Common myeloid progenitor, CD34-positive (primary cell): ENCODE results near the gene ZNF775.

Experiments
- CTCF ChIA-PET: fragments of 350-600 bp; sonication (Branson Sonifier 250); formaldehyde crosslinking; loops from one replicate; lab custom pipeline; 2021; ENCODE audit warnings: antibody characterized with exemption; lab: Charles Lee
- POLR2A ChIA-PET: fragments of 350-600 bp; sonication (Branson Sonifier 250); formaldehyde crosslinking; loops from one replicate; lab custom pipeline; 2021; ENCODE audit warnings: antibody characterized with exemption; lab: Charles Lee
- DNase-seq, 3 donors: peaks; one replicate each; pipeline versions ENCODE4 v3.0.0 to v3.0.0-alpha.2; 2013
- H3K27ac ChIP-seq, 2 experiments: 1 replicate in 1 of 2; 2 replicates in 1 of 2; pipeline ENCODE4 v1.7.0; 2013; ENCODE audit warnings: inconsistent platforms in 2 of 2, low read length in 2 of 2, mild to moderate bottlenecking in 2 of 2, low read depth in 1 of 2, moderate library complexity in 1 of 2; ENCODE audit not compliant: severe bottlenecking in 2 of 2, insufficient read depth in 1 of 2, poor library complexity in 1 of 2
- H3K27me3 ChIP-seq, 5 experiments: replicated peaks in 2 of 5; 1 replicate in 3 of 5; 2 replicates in 2 of 5; pipeline versions ENCODE4 v1.6.1 to v1.7.0; 2013; ENCODE audit warnings: low read length in 4 of 5, mild to moderate bottlenecking in 2 of 5, moderate library complexity in 2 of 5, inconsistent platforms in 1 of 5; ENCODE audit not compliant: insufficient read depth in 5 of 5, control insufficient read depth in 4 of 5
- H3K36me3 ChIP-seq, 4 experiments: 1 replicate in 2 of 4; 2 replicates in 2 of 4; pipeline versions ENCODE4 v1.6.1 to v1.7.0; 2013; ENCODE audit warnings: low read length in 3 of 4, control low read depth in 1 of 4, mild to moderate bottlenecking in 1 of 4; ENCODE audit not compliant: control insufficient read depth in 4 of 4, insufficient read depth in 4 of 4
- H3K4me1 ChIP-seq, 4 experiments: 1 replicate in 3 of 4; 2 replicates in 1 of 4; pipeline versions ENCODE4 v1.6.1 to v1.7.1; 2013; ENCODE audit warnings: low read length in 3 of 4, mild to moderate bottlenecking in 3 of 4, control low read depth in 1 of 4, inconsistent platforms in 1 of 4, moderate library complexity in 1 of 4; ENCODE audit not compliant: control insufficient read depth in 4 of 4, insufficient read depth in 4 of 4; ENCODE audit errors: control extremely low read depth in 1 of 4
- H3K4me3 ChIP-seq, 7 experiments: 1 replicate in 4 of 7; 2 replicates in 3 of 7; pipeline versions ENCODE4 v1.5.1 to v1.7.0; 2013; ENCODE audit warnings: mild to moderate bottlenecking in 7 of 7, low read length in 6 of 7, moderate library complexity in 6 of 7, inconsistent platforms in 2 of 7, low read depth in 2 of 7, control low read depth in 1 of 7; ENCODE audit not compliant: insufficient read depth in 4 of 7, control insufficient read depth in 1 of 7; ENCODE audit errors: extremely low read depth in 1 of 7
- H3K9me3 ChIP-seq, 5 experiments: 1 replicate in 4 of 5; 2 replicates in 1 of 5; pipeline versions ENCODE4 v1.6.1 to v1.7.1; 2013; ENCODE audit warnings: low read length in 4 of 5, mild to moderate bottlenecking in 2 of 5, inconsistent platforms in 1 of 5, low read depth in 1 of 5, moderate library complexity in 1 of 5; ENCODE audit not compliant: control insufficient read depth in 4 of 5, insufficient read depth in 2 of 5; ENCODE audit errors: control extremely low read depth in 1 of 5
- WGBS: methylation state at CpG from one replicate; pipeline ENCODE4 v1.1.5; 2013; ENCODE audit not compliant: insufficient coverage; 5-methylcytosine and 5-hydroxymethylcytosine counted together

Gene ZNF775

DNA sequence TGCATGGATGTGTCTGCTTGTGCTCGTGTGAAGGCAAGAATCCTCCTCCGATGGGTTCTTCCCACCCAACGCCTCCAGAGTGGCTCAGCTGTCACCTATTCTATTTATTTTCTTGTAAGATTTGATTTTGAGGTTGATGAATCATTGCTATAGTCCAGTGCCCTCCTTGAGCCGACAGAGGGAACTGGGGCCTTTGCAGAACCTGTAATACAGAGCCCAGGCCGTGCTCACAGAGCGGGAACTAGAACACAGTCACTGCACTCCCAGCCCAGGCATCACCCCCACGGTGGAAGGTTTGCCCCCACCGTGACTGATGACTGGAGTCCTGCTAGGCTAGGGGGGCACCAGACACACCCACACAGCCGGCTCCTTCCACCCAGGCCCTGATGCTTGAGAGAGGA, 39.7 kb upstream of the ZNF775 start:
- ChIA-PET CTCF (interaction anchor here (1.0 to 1.8 kb wide), 2 partner anchors 10 to 16 kb away, joined by 3 to 5 read pairs; no protein-coding TSS in a partner anchor), POLR2A (no interaction called here)
- Histone ChIP-seq H3K27me3 (peaks cover 0 to 23% (median 3%) of the 10 kb centered on the region in 5 experiments), H3K9me3 (peaks cover 0 to 8% (median 4%) of the 10 kb centered on the region in 5 experiments), H3K4me1 (peaks cover 2 to 30% (median 19%) of the 10 kb centered on the region in 4 experiments), H3K4me3 (peak overlapping the region in 2 of 7 experiments; percentile 10 to 32), H3K27ac (no peak overlapping the region), H3K36me3 (peaks cover 0 to 19% (median 11%) of the 10 kb centered on the region in 4 experiments)
- WGBS: 24% methylated on average over 6 of the region's 9 CpGs
- DNase-seq: peak in 2 of 3 donors; percentile 69 to 74

- CTCF ChIA-PET: interaction anchor here (0.6 to 1.8 kb wide), 2 partner anchors 15 to 18 kb away, joined by 3 to 5 read pairs; no protein-coding TSS in a partner anchor
- Histone ChIP-seq H3K27me3 (peaks cover 0 to 23% (median 3%) of the 10 kb centered on the region in 5 experiments), H3K9me3 (peaks cover 0 to 8% (median 4%) of the 10 kb centered on the region in 5 experiments), H3K4me3 (peak overlapping the region in 3 of 7 experiments; percentile 32 to 57 (median 43)), H3K27ac (no peak overlapping the region), H3K36me3 (peaks cover 0 to 19% (median 11%) of the 10 kb centered on the region in 4 experiments), H3K4me1 (peaks cover 2 to 30% (median 19%) of the 10 kb centered on the region in 4 experiments)
- POLR2A ChIA-PET: no interaction called here
- WGBS: 49% methylated on average over 29 of the region's 39 CpGs
- DNase-seq: peak in 2 of 3 donors; percentile 71 to 77
Observed at GRCh38 chr7:150340024-150340749, 38.9 kb upstream of the ZNF775 start.

DNA sequence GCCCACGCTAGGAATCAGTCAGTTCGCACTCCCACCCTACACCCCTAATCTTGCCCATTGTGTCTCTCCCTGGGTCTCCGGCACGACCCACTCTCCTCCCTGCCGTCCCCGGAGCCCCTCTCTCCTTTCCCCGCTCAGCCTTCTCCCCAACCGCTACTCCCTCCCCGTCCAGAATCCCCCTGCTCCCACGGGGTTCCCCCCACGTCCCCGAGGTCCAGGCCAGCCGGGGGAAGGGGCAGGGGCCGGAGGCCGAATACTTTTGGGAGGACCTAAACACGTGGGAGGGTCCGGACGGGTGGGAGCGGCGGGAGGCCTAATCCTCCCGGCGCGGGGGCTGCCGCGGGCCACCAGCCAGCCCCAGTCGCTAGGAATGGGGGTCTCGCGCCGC, 38.3 kb upstream of the ZNF775 start:
- ChIA-PET POLR2A (no interaction called here), CTCF (no interaction called here)
- Histone ChIP-seq H3K9me3 (peaks cover 0 to 8% (median 4%) of the 10 kb centered on the region in 5 experiments), H3K27ac (no peak overlapping the region), H3K27me3 (peaks cover 0 to 23% (median 3%) of the 10 kb centered on the region in 5 experiments), H3K4me3 (peak overlapping the region in 5 of 7 experiments; percentile 13 to 64 (median 55)), H3K36me3 (peaks cover 0 to 19% (median 10%) of the 10 kb centered on the region in 4 experiments), H3K4me1 (peaks cover 2 to 30% (median 19%) of the 10 kb centered on the region in 4 experiments)
- 11% methylated on average over 15 of the region's 29 CpGs for WGBS
- no peak for DNase-seq

GRCh38 chr7:150341263-150342120, 37.6 kb upstream of the ZNF775 start, which contains the start of gene RARRES2:
TSS of gene RARRES2 (minus strand) at chr7:150341629. CDS start at chr7:150340609, 1,020 bp downstream.
- H3K36me3 ChIP-seq: peaks cover 0 to 16% (median 9%) of the 10 kb centered on the region in 4 experiments
- peaks cover 0 to 8% (median 4%) of the 10 kb centered on the region in 5 experiments for H3K9me3 ChIP-seq
- DNase-seq: peak in 1 of 3 donors; percentile 33
- peaks cover 2 to 30% (median 19%) of the 10 kb centered on the region in 4 experiments for H3K4me1 ChIP-seq
- peaks cover 0 to 23% (median 3%) of the 10 kb centered on the region in 5 experiments for H3K27me3 ChIP-seq
- H3K27ac ChIP-seq: no peak within 1 kb of the TSS
- WGBS: 43% methylated on average over 38 of the region's 49 CpGs
- CTCF ChIA-PET: interaction anchor here (5.3 kb wide), 1 partner anchor 15 kb away, joined by 30 read pairs; no protein-coding TSS in a partner anchor
- POLR2A ChIA-PET: no interaction called here
- peak within 1 kb of the TSS in 5 of 7 experiments; percentile 23 to 64 (median 55) for H3K4me3 ChIP-seq

DNA sequence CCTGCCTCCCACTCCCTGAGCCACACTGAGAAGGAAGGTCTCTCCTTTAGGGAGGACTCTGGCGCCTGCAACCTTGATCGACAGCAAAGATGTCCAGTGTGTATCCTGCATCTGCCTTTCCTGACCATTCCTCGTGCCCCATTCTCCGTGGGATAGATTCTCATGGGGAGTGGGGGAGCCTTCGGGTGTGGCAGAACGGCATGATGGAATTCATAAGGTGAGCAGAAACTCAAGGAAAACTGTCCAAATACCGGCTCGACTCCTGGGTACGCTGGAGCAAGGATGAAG, 37.1 kb upstream of the ZNF775 start:
- Histone ChIP-seq H3K27me3 (peaks cover 0 to 23% (median 3%) of the 10 kb centered on the region in 5 experiments), H3K36me3 (peaks cover 0 to 11% (median 4%) of the 10 kb centered on the region in 4 experiments), H3K9me3 (peaks cover 0 to 8% (median 4%) of the 10 kb centered on the region in 5 experiments), H3K27ac (no peak overlapping the region), H3K4me1 (peaks cover 2 to 30% (median 19%) of the 10 kb centered on the region in 4 experiments), H3K4me3 (no peak overlapping the region)
- ChIA-PET POLR2A (no interaction called here), CTCF (interaction anchor here (1.2 to 5.3 kb wide), 2 partner anchors 11 to 14 kb away, joined by 6 to 30 read pairs; no protein-coding TSS in a partner anchor)
- DNase-seq: no peak
- 96% methylated on average over 7 of the region's 9 CpGs for WGBS

GRCh38 chr7:150343225-150343624, 35.9 kb upstream of the ZNF775 start:
- H3K4me3 ChIP-seq: no peak overlapping the region
- H3K27me3 ChIP-seq: peaks cover 0 to 23% (median 3%) of the 10 kb centered on the region in 5 experiments
- H3K36me3 ChIP-seq: no peaks in the 10 kb centered on the region
- no peak overlapping the region for H3K27ac ChIP-seq
- peaks cover 2 to 30% (median 19%) of the 10 kb centered on the region in 4 experiments for H3K4me1 ChIP-seq
- POLR2A ChIA-PET: no interaction called here
- DNase-seq: no peak
- CTCF ChIA-PET: interaction anchor here (1.0 to 5.3 kb wide), 4 partner anchors 10 to 22 kb away, joined by 3 to 30 read pairs (median 4); no protein-coding TSS in a partner anchor
- peaks cover 0 to 8% (median 4%) of the 10 kb centered on the region in 5 experiments for H3K9me3 ChIP-seq
- WGBS: 100% methylated on average over 1 of the region's 2 CpGs
